ENCODE results near the gene CABS1.

- TF ChIP-seq CTCF (IDR thresholded peaks at IDR 0.05; ENCODE audit: low read depth, low read length, poor library complexity, severe bottlenecking), result no peak
- TF ChIP-seq EZH2phosphoT487 (IDR thresholded peaks at IDR 0.05; ENCODE audit: borderline replicate concordance, low read length), result no peak
These were observed 30.7 kb downstream of the CABS1 start for GRCh38 chr4:70365479-70365878.

Measured in DOHH2 (cell line).